ENCODE measurements around the gene ELMO1. TPM values are rescaled to one million over a fixed set of nuclear protein-coding genes. Genes with fewer than 3 reads are reported as not detected.

ELMO1 gene
- total RNA-seq, 1 experiment from 2014 or later, result not detected

- no peak overlapping the region for H3K4me3 ChIP-seq (ENCODE audit: low read length)
- H3K4me2 ChIP-seq (ENCODE audit: low read length), result no peak overlapping the region
- no peaks in the 10 kb centered on the region for H3K27me3 ChIP-seq (ENCODE audit: low read length)
- ATAC-seq (no peak), DNase-seq (no peak)
- TF ChIP-seq EZH2phosphoT487 (IDR thresholded peaks at IDR 0.05; ENCODE audit: borderline replicate concordance, low read length) (no peak), CTCF (conservative IDR thresholded peaks at IDR 0.05; ENCODE audit: low read depth, low read length) (no peak), EZH2 (IDR thresholded peaks at IDR 0.05; ENCODE audit: low read length, unreplicated experiment) (no peak)
- H3K9me2 ChIP-seq (replicated peaks; ENCODE audit: low read length), result no peaks in the 10 kb centered on the region
- no peak overlapping the region for H2AFZ ChIP-seq (ENCODE audit: low read length)
- ChIA-PET CTCF (no interaction called here), POLR2A (ENCODE audit: unreplicated experiment) (no interaction called here)
- no peaks in the 10 kb centered on the region; the same call in 1 of the 2 replicates for H3K36me3 ChIP-seq (ENCODE audit: low read depth, low read length)
- H3K27ac ChIP-seq (ENCODE audit: low read length), result no peak overlapping the region
- no peaks in the 10 kb centered on the region for H3F3A ChIP-seq (ENCODE audit: low read length, unreplicated experiment)
- no TSS peak for BruUV-seq (replicated peaks)
- no peaks in the 10 kb centered on the region for H3K4me1 ChIP-seq (ENCODE audit: insufficient read depth, low read length)
- no peaks in the 10 kb centered on the region for H4K20me1 ChIP-seq (ENCODE audit: low read length)
- H3K9ac ChIP-seq (ENCODE audit: low read length), result no peak overlapping the region
- H3K9me3 ChIP-seq (ENCODE audit: low read length), result no peaks in the 10 kb centered on the region
- intact Hi-C loops (cut with micrococcal nuclease), result no loop called here
- H3K79me2 ChIP-seq (ENCODE audit: low read length), result no peaks in the 10 kb centered on the region
These were observed 98.6 kb downstream of the ELMO1 start for GRCh38 chr7:37349979-37350590.

GRCh38 chr7:37348982-37349381 is 99.7 kb downstream of the ELMO1 start:
- no TSS peak for BruUV-seq (replicated peaks)
- Histone ChIP-seq H2AFZ (ENCODE audit: low read length) (no peak overlapping the region), H3K4me3 (ENCODE audit: low read length) (no peak overlapping the region), H3F3A (ENCODE audit: low read length, unreplicated experiment) (no peaks in the 10 kb centered on the region), H3K4me2 (ENCODE audit: low read length) (no peak overlapping the region), H3K4me1 (ENCODE audit: insufficient read depth, low read length) (no peaks in the 10 kb centered on the region), H3K9ac (ENCODE audit: low read length) (no peak overlapping the region), H3K36me3 (ENCODE audit: low read depth, low read length) (no peaks in the 10 kb centered on the region; the same call in 1 of the 2 replicates), H3K79me2 (ENCODE audit: low read length) (no peaks in the 10 kb centered on the region), H3K9me2 (replicated peaks; ENCODE audit: low read length) (no peaks in the 10 kb centered on the region), H3K27ac (ENCODE audit: low read length) (no peak overlapping the region), H3K27me3 (ENCODE audit: low read length) (no peaks in the 10 kb centered on the region), H3K9me3 (ENCODE audit: low read length) (no peaks in the 10 kb centered on the region), H4K20me1 (ENCODE audit: low read length) (no peaks in the 10 kb centered on the region)
- intact Hi-C loops (cut with micrococcal nuclease), result no loop called here
- no peak for DNase-seq
- POLR2A ChIA-PET (ENCODE audit: unreplicated experiment), result no interaction called here
- ATAC-seq, result no peak
- CTCF ChIA-PET, result no interaction called here
- TF ChIP-seq EZH2 (IDR thresholded peaks at IDR 0.05; ENCODE audit: low read length, unreplicated experiment) (no peak), EZH2phosphoT487 (IDR thresholded peaks at IDR 0.05; ENCODE audit: borderline replicate concordance, low read length) (no peak), CTCF (conservative IDR thresholded peaks at IDR 0.05; ENCODE audit: low read depth, low read length) (no peak)

DNA sequence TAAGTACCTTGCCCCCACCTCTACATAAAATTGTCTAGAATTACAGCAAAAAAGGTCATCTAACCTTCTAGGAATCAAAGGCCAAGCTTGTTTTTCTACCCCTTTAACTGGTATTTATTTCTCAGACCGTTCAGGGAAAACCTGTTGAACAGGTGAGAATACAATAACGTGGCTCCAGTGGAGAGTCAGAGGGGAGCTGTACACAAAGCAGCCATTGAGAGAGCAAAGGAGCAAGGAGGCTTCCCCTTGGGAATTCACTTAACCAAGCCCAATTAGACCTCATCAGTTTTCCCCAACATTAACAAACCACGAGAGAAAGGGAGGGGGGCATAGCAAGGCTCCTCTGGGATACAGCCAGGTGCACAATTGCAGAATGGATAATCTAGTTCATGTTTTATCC is 101.9 kb downstream of the ELMO1 start:
- intact Hi-C loops (cut with micrococcal nuclease), result no loop called here
- H3K27me3 ChIP-seq (ENCODE audit: low read length), result no peaks in the 10 kb centered on the region
- H4K20me1 ChIP-seq (ENCODE audit: low read length), result no peaks in the 10 kb centered on the region
- DNase-seq (no peak), ATAC-seq (no peak)
- no peak for TF ChIP-seq EZH2phosphoT487 (IDR thresholded peaks at IDR 0.05; ENCODE audit: borderline replicate concordance, low read length)
- TF ChIP-seq CTCF (conservative IDR thresholded peaks at IDR 0.05; ENCODE audit: low read depth, low read length), result no peak
- TF ChIP-seq EZH2 (IDR thresholded peaks at IDR 0.05; ENCODE audit: low read length, unreplicated experiment), result no peak
- H3K27ac ChIP-seq (ENCODE audit: low read length), result no peak overlapping the region
- H3K36me3 ChIP-seq (ENCODE audit: low read depth, low read length), result no peaks in the 10 kb centered on the region
- ChIA-PET CTCF (no interaction called here), POLR2A (ENCODE audit: unreplicated experiment) (no interaction called here)
- no peaks in the 10 kb centered on the region for H3K4me1 ChIP-seq (ENCODE audit: insufficient read depth, low read length)
- no peak overlapping the region for H3K4me2 ChIP-seq (ENCODE audit: low read length)
- BruUV-seq (replicated peaks), result no TSS peak
- no peak overlapping the region for H2AFZ ChIP-seq (ENCODE audit: low read length)
- no peak overlapping the region for H3K9ac ChIP-seq (ENCODE audit: low read length)
- no peak overlapping the region for H3K4me3 ChIP-seq (ENCODE audit: low read length)
- no peaks in the 10 kb centered on the region for H3F3A ChIP-seq (ENCODE audit: low read length, unreplicated experiment)
- H3K9me2 ChIP-seq (replicated peaks; ENCODE audit: low read length), result no peaks in the 10 kb centered on the region
- H3K79me2 ChIP-seq (ENCODE audit: low read length), result no peaks in the 10 kb centered on the region
- no peaks in the 10 kb centered on the region for H3K9me3 ChIP-seq (ENCODE audit: low read length)
